ENCODE data around the gene TUBGCP5.
"Not testable (repeated sequence)": the region's sequence is repeated elsewhere in the genome, so short reads cannot be mapped to it uniquely, and the experiment has no call there.

DNA sequence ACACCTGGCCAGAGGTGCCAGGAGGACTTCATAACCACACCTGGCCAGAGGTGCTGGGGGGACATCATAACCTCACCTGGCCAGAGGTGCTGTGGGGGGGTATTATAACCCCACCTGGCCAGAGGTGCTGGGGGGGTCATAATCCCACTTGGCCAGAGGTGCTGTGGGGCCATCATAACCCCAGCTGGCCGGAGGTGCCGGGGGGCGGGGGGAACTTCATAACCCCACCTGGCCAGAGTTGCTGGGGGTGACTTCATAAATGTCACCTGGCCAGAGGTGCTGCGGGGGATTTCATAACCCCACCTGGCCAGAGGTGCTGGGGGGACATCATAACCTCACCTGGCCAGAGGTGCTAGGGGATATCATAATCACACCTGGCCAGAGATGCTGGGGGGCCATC is 4.2 kb upstream of the TUBGCP5 start:
- TF ChIP-seq SP1 (IDR thresholded peaks at IDR 0.05); ARNT (IDR thresholded peaks at IDR 0.05); BHLHE40 (IDR thresholded peaks at IDR 0.05; ENCODE audit: borderline replicate concordance); FOXA1 (IDR thresholded peaks at IDR 0.05); ELF4 (IDR thresholded peaks at IDR 0.05); FOXM1 (IDR thresholded peaks at IDR 0.05; ENCODE audit: borderline replicate concordance); L3MBTL2 (conservative IDR thresholded peaks at IDR 0.05); TARDBP (IDR thresholded peaks at IDR 0.05); HDGF (IDR thresholded peaks at IDR 0.05; ENCODE audit: borderline replicate concordance); SUZ12 (IDR thresholded peaks at IDR 0.05); ZNF384 (IDR thresholded peaks at IDR 0.05); FOXK2 (IDR thresholded peaks at IDR 0.05); CTBP1 (IDR thresholded peaks at IDR 0.05; ENCODE audit: borderline replicate concordance): not testable (repeated sequence)
- TF ChIP-seq, protein P1, sequence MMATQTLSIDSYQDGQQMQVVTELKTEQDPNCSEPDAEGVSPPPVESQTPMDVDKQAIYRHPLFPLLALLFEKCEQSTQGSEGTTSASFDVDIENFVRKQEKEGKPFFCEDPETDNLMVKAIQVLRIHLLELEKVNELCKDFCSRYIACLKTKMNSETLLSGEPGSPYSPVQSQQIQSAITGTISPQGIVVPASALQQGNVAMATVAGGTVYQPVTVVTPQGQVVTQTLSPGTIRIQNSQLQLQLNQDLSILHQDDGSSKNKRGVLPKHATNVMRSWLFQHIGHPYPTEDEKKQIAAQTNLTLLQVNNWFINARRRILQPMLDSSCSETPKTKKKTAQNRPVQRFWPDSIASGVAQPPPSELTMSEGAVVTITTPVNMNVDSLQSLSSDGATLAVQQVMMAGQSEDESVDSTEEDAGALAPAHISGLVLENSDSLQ (IDR thresholded peaks at IDR 0.05): not testable (repeated sequence)

Data from HEK293T (cell line).